Astrocyte (in vitro differentiated cells and primary cell): ENCODE measurements around the gene DHRS3. TPM values are rescaled to one million over a fixed set of nuclear protein-coding genes. Genes with fewer than 3 reads are reported as not detected.
A peak's percentile ranks its signal among the peaks of the same experiment; 100 is the strongest.

Experiments used
- DNase-seq: peaks from one replicate; pipeline ENCODE4 v3.0.0-alpha.2; 2010; ENCODE audit warnings: low read depth
- FAIRE-seq: peaks from 2 replicates; lab custom pipeline; 2011; peaks lifted over from hg19 to GRCh38; lab: Jason Lieb, UNC
- H2AFZ ChIP-seq: 2 replicates; pipeline ENCODE4 v1.6.0; 2012; ENCODE audit warnings: low read depth, low read length, inconsistent platforms
- H3K27ac ChIP-seq: 2 replicates; pipeline ENCODE4 v1.5.1; 2011; ENCODE audit warnings: low read depth, low read length, inconsistent platforms
- H3K27me3 ChIP-seq: 2 replicates; pipeline ENCODE4 v1.6.0; 2011; ENCODE audit warnings: low read length, inconsistent platforms; ENCODE audit not compliant: insufficient read depth
- H3K36me3 ChIP-seq: 2 replicates; pipeline ENCODE4 v1.5.1; 2011; ENCODE audit warnings: low read length, inconsistent platforms; ENCODE audit not compliant: insufficient read depth
- H3K4me1 ChIP-seq: 2 replicates; pipeline ENCODE4 v1.5.1; 2011; ENCODE audit warnings: low read length, inconsistent platforms; ENCODE audit not compliant: insufficient read depth
- H3K4me2 ChIP-seq: 2 replicates; pipeline ENCODE4 v1.6.0; 2012; ENCODE audit warnings: low read length, inconsistent platforms
- H3K4me3 ChIP-seq: 2 replicates; pipeline ENCODE4 v1.5.1; 2011; ENCODE audit warnings: low read depth, mild to moderate bottlenecking, low read length, inconsistent platforms; ENCODE audit not compliant: insufficient read depth
- H3K79me2 ChIP-seq: 2 replicates; pipeline ENCODE4 v1.6.0; 2012; ENCODE audit warnings: mild to moderate bottlenecking, low read length, inconsistent platforms; ENCODE audit not compliant: insufficient read depth
- H3K9ac ChIP-seq: 2 replicates; pipeline ENCODE4 v1.6.0; 2012; ENCODE audit warnings: mild to moderate bottlenecking, low read length, inconsistent platforms
- H3K9me3 ChIP-seq: 2 replicates; pipeline ENCODE4 v1.5.1; 2012; ENCODE audit warnings: low read depth, mild to moderate bottlenecking, low read length, inconsistent platforms; ENCODE audit not compliant: insufficient read depth
- H4K20me1 ChIP-seq: 2 replicates; pipeline ENCODE4 v1.6.0; 2012; ENCODE audit warnings: low read length, inconsistent platforms; ENCODE audit not compliant: insufficient read depth
- H3K27ac Mint-ChIP-seq: one replicate; pipeline ENCODE4 v1.8.0; 2021; ENCODE audit warnings: mild to moderate bottlenecking, mixed read lengths; ENCODE audit not compliant: unreplicated experiment
- H3K27me3 Mint-ChIP-seq: one replicate; pipeline ENCODE4 v1.8.0; 2021; ENCODE audit warnings: low read depth, mixed read lengths; ENCODE audit not compliant: unreplicated experiment
- H3K36me3 Mint-ChIP-seq: one replicate; pipeline ENCODE4 v1.8.0; 2021; ENCODE audit warnings: low read depth, mixed read lengths; ENCODE audit not compliant: unreplicated experiment
- H3K4me1 Mint-ChIP-seq: one replicate; pipeline ENCODE4 v1.8.0; 2021; ENCODE audit warnings: low read depth, mixed read lengths; ENCODE audit not compliant: unreplicated experiment
- H3K4me3 Mint-ChIP-seq: one replicate; pipeline ENCODE4 v1.8.0; 2021; ENCODE audit warnings: mild to moderate bottlenecking, moderate library complexity, mixed read lengths; ENCODE audit not compliant: unreplicated experiment
- H3K9me3 Mint-ChIP-seq: one replicate; pipeline ENCODE4 v1.8.0; 2021; ENCODE audit warnings: mild to moderate bottlenecking, mixed read lengths; ENCODE audit not compliant: unreplicated experiment
- CTCF ChIP-seq: IDR thresholded peaks from 2 replicates; pipeline ENCODE4 v1.5.1; 2011; ENCODE audit warnings: low read depth, mild to moderate bottlenecking, inconsistent platforms, low read length, moderate library complexity; ENCODE audit not compliant: insufficient read depth
- EZH2 ChIP-seq: IDR thresholded peaks from 2 replicates; pipeline ENCODE4 v1.6.1; 2012; ENCODE audit warnings: mild to moderate bottlenecking, low read length, inconsistent platforms; ENCODE audit not compliant: insufficient read depth
- total RNA-seq: library from RNA; stranded (reverse); gene quantifications from 2 replicates; pipeline ENCODE4 v1.2.1, GENCODE V29; 2021

The DHRS3 gene
- total RNA-seq, 1 donor from 2014 or later: 3.4 TPM

GRCh38 chr1:12592496-12592895, 25.5 kb downstream of the DHRS3 start:
- Histone ChIP-seq H3K4me3 (no peak overlapping the region), H3K4me2 (no peak overlapping the region), H3K79me2 (peaks cover 35% of the 10 kb centered on the region), H4K20me1 (peaks cover 6% of the 10 kb centered on the region), H3K36me3 (no peaks in the 10 kb centered on the region), H3K9me3 (no peaks in the 10 kb centered on the region), H3K27me3 (no peaks in the 10 kb centered on the region), H3K4me1 (peaks cover 39% of the 10 kb centered on the region), H3K27ac (no peak overlapping the region), H3K9ac (no peak overlapping the region), H2AFZ (no peak overlapping the region)
- H3K27ac Mint-ChIP-seq: no peak overlapping the region
- no peak overlapping the region for H3K4me3 Mint-ChIP-seq
- no peak for DNase-seq
- no peak for FAIRE-seq
- peaks cover 2% of the 10 kb centered on the region for H3K36me3 Mint-ChIP-seq
- TF ChIP-seq EZH2 (no peak), CTCF (no peak)
- peaks cover 44% of the 10 kb centered on the region for H3K27me3 Mint-ChIP-seq
- H3K9me3 Mint-ChIP-seq: peaks cover 7% of the 10 kb centered on the region
- peaks cover 10% of the 10 kb centered on the region for H3K4me1 Mint-ChIP-seq

GRCh38 chr1:12591267-12591938, 26.6 kb downstream of the DHRS3 start:
- Histone ChIP-seq H3K36me3 (no peaks in the 10 kb centered on the region), H3K79me2 (peaks cover 33% of the 10 kb centered on the region), H3K4me2 (no peak overlapping the region), H3K27ac (no peak overlapping the region), H3K4me1 (peaks cover 31% of the 10 kb centered on the region), H3K27me3 (no peaks in the 10 kb centered on the region), H3K9me3 (no peaks in the 10 kb centered on the region), H4K20me1 (peaks cover 9% of the 10 kb centered on the region), H2AFZ (no peak overlapping the region), H3K4me3 (no peak overlapping the region), H3K9ac (no peak overlapping the region)
- Mint-ChIP-seq H3K36me3 (peaks cover 2% of the 10 kb centered on the region), H3K9me3 (peaks cover 7% of the 10 kb centered on the region), H3K27me3 (peaks cover 42% of the 10 kb centered on the region), H3K4me1 (peaks cover 10% of the 10 kb centered on the region), H3K27ac (no peak overlapping the region), H3K4me3 (no peak overlapping the region)
- DNase-seq: no peak
- TF ChIP-seq CTCF (no peak), EZH2 (no peak)
- FAIRE-seq: no peak

GRCh38 chr1:12588695-12589094, 29.3 kb downstream of the DHRS3 start:
- Histone ChIP-seq H3K79me2 (peaks cover 34% of the 10 kb centered on the region), H3K27ac (no peak overlapping the region), H3K4me1 (peaks cover 9% of the 10 kb centered on the region), H2AFZ (no peak overlapping the region), H3K27me3 (no peaks in the 10 kb centered on the region), H4K20me1 (peaks cover 29% of the 10 kb centered on the region), H3K36me3 (no peaks in the 10 kb centered on the region), H3K9me3 (no peaks in the 10 kb centered on the region), H3K4me2 (peak overlapping the region; percentile 34), H3K4me3 (no peak overlapping the region), H3K9ac (no peak overlapping the region)
- no peak overlapping the region for H3K27ac Mint-ChIP-seq
- H3K9me3 Mint-ChIP-seq: peaks cover 5% of the 10 kb centered on the region
- DNase-seq (no peak), FAIRE-seq (no peak)
- H3K4me1 Mint-ChIP-seq: peaks cover 10% of the 10 kb centered on the region
- TF ChIP-seq CTCF: no peak
- TF ChIP-seq EZH2: no peak
- peaks cover 32% of the 10 kb centered on the region for H3K27me3 Mint-ChIP-seq
- peaks cover 2% of the 10 kb centered on the region for H3K36me3 Mint-ChIP-seq
- H3K4me3 Mint-ChIP-seq: no peak overlapping the region
